Right renal cortex interstitium (tissue), 3 donors: ENCODE measurements around the gene PCP4L1. TPM values are rescaled to one million over a fixed set of nuclear protein-coding genes. Genes with fewer than 3 reads are reported as not detected.

Source experiments
- DNase-seq, 3 donors: peaks; one replicate each; pipeline ENCODE4 v3.0.0-alpha.2; 2013; ENCODE audit warnings: low read depth in 3 of 3, low spot score in 2 of 3
- polyA plus RNA-seq, 3 donors: library from polyadenylated mRNA; unstranded; fragments of 120-200 nt; gene quantifications; one replicate each; pipeline ENCODE4 v1.2.1, GENCODE V29; 2013; ENCODE audit not compliant: insufficient read length in 3 of 3

Gene PCP4L1
- polyA plus RNA-seq, 3 donors = 0.86 to 1.4 (median 0.96) TPM

GRCh38 chr1:161261261-161262235, 3.0 kb downstream of the PCP4L1 start:
- DNase-seq = no peak

- DNase-seq = no peak
These were observed 6.8 kb downstream of the PCP4L1 start for GRCh38 chr1:161265305-161265704.

- no peak for DNase-seq
These were observed 7.7 kb downstream of the PCP4L1 start for GRCh38 chr1:161266202-161266601.

GRCh38 chr1:161266836-161267235, 8.3 kb downstream of the PCP4L1 start:
- no peak for DNase-seq

GRCh38 chr1:161267321-161267720, 8.8 kb downstream of the PCP4L1 start:
- no peak for DNase-seq

GRCh38 chr1:161273402-161273801, 14.9 kb downstream of the PCP4L1 start:
- no peak for DNase-seq

- DNase-seq = no peak
These were observed 16.3 kb downstream of the PCP4L1 start for GRCh38 chr1:161274874-161275273.

- no peak for DNase-seq
These were observed 24.4 kb downstream of the PCP4L1 start for GRCh38 chr1:161282991-161283390.

- no peak for DNase-seq
These were observed 26.6 kb downstream of the PCP4L1 start for GRCh38 chr1:161285113-161285512.

- DNase-seq = no peak
These were observed 27.0 kb downstream of the PCP4L1 start for GRCh38 chr1:161285521-161285920.

- DNase-seq = no peak
These were observed 29.0 kb downstream of the PCP4L1 start for GRCh38 chr1:161287482-161288054.

GRCh38 chr1:161290779-161291178, 32.2 kb downstream of the PCP4L1 start:
- DNase-seq = no peak

- no peak for DNase-seq
These were observed 38.9 kb downstream of the PCP4L1 start for GRCh38 chr1:161297415-161297814.

- no peak for DNase-seq
These were observed 39.6 kb downstream of the PCP4L1 start for GRCh38 chr1:161298116-161298515.

GRCh38 chr1:161299347-161299746, 40.8 kb downstream of the PCP4L1 start:
- DNase-seq = no peak

GRCh38 chr1:161300478-161300877, 41.9 kb downstream of the PCP4L1 start:
- no peak for DNase-seq

- no peak for DNase-seq
These were observed 46.7 kb downstream of the PCP4L1 start for GRCh38 chr1:161304927-161305866.

GRCh38 chr1:161305867-161306519, 47.4 kb downstream of the PCP4L1 start:
- DNase-seq = peak in 2 of 3 donors; percentile 39 to 57

GRCh38 chr1:161307230-161307768, 48.8 kb downstream of the PCP4L1 start:
- DNase-seq = no peak
